SK-N-SH (cell line): ENCODE measurements around the gene CDC42EP3.

ENCODE experiments used
- POLR2AphosphoS5 ChIP-seq: IDR thresholded peaks from 2 replicates; pipeline ENCODE4 v1.6.1; 2012; ENCODE audit warnings: low read depth, low read length
- RAD21 ChIP-seq: IDR thresholded peaks from 2 replicates; pipeline ENCODE4 v1.6.1; 2012; ENCODE audit warnings: mild to moderate bottlenecking, low read length
- USF2 ChIP-seq: fragments of 150-350 bp; IDR thresholded peaks from 2 replicates; pipeline ENCODE4 v1.6.1; 2017; ENCODE audit warnings: antibody characterized with exemption, low read length, low read depth, borderline replicate concordance
- TF ChIP-seq, protein P1 (sequence below): fragments of 200-600 bp; sonication (generic); IDR thresholded peaks from 2 replicates; pipeline ENCODE4 v1.6.1; 2017; ENCODE audit warnings: antibody characterized with exemption, mild to moderate bottlenecking, moderate library complexity

DNA sequence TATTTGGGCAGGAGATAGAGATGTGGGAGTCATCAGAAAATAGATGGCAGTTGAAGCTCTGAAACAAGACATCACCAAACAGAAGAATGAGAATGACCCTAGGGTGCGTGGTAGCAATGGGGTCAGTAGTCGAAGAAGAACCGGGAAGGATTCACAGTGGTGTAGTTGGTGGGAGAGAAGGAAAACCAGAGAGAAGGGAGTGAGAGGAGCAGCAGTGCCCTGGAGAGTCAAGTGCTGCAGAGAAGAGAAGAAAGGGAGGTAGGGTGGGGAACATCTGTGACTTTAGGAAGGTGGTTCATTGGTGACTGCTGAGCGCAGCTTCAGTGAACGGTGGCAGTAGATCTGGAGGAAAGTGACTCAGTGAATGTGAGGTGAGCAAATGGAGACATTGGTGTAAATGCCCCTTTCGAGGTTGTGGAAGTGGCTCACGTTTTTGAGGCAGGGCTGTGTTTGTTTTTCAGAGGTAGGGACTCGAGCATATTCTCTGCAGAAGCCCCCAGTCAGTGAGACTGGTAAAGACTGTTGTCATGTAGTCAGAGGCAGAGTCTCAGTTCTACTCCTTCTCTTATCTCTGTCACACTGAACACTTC is 36.4 kb downstream of the CDC42EP3 start:
- TF ChIP-seq, protein P1, sequence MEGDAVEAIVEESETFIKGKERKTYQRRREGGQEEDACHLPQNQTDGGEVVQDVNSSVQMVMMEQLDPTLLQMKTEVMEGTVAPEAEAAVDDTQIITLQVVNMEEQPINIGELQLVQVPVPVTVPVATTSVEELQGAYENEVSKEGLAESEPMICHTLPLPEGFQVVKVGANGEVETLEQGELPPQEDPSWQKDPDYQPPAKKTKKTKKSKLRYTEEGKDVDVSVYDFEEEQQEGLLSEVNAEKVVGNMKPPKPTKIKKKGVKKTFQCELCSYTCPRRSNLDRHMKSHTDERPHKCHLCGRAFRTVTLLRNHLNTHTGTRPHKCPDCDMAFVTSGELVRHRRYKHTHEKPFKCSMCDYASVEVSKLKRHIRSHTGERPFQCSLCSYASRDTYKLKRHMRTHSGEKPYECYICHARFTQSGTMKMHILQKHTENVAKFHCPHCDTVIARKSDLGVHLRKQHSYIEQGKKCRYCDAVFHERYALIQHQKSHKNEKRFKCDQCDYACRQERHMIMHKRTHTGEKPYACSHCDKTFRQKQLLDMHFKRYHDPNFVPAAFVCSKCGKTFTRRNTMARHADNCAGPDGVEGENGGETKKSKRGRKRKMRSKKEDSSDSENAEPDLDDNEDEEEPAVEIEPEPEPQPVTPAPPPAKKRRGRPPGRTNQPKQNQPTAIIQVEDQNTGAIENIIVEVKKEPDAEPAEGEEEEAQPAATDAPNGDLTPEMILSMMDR = no peak
- TF ChIP-seq USF2 = no peak
- TF ChIP-seq RAD21 = no peak
- TF ChIP-seq POLR2AphosphoS5 = no peak
